Upper lobe of left lung (tissue), 6 donors: ENCODE results near the gene SLC17A8. TPM values are rescaled to one million over a fixed set of nuclear protein-coding genes. Genes with fewer than 3 reads are reported as not detected.

Experiments used
- ATAC-seq, 2 donors: fragments of 200-7000 bp; cut with Tn5 transposase; one replicate each; pipeline ENCODE4 v1.9.1; 2022; ENCODE audit warnings: mild to moderate bottlenecking in 2 of 2, moderate library complexity in 2 of 2; ENCODE audit not compliant: low FRiP score in 2 of 2
- DNase-seq, 2 donors: peaks; one replicate each; pipeline ENCODE4 v3.0.0-alpha.2; 2019 to 2020
- H3K27ac ChIP-seq, 4 donors: fragments of 200-600 bp; sonication (generic); one replicate each; pipeline ENCODE4 v1.5.1; 2016 to 2019
- H3K27me3 ChIP-seq, 4 donors: fragments of 200-600 bp; sonication (generic); one replicate each; pipeline ENCODE4 v1.5.1; 2017 to 2019
- H3K36me3 ChIP-seq, 4 donors: fragments of 200-600 bp; sonication (generic); one replicate each; pipeline ENCODE4 v1.5.1; 2016 to 2019
- H3K4me1 ChIP-seq, 4 donors: fragments of 200-600 bp; sonication (generic); one replicate each; pipeline ENCODE4 v1.5.1; 2018 to 2019
- H3K4me3 ChIP-seq, 4 donors: fragments of 200-600 bp; sonication (generic); one replicate each; pipeline ENCODE4 v1.5.1; 2017 to 2019; ENCODE audit warnings: mild to moderate bottlenecking in 2 of 4, moderate library complexity in 1 of 4
- H3K9me3 ChIP-seq, 4 donors: fragments of 200-600 bp; sonication (generic); one replicate each; pipeline ENCODE4 v1.5.1; 2018 to 2019
- EP300 ChIP-seq, 4 donors: sonication (generic); formaldehyde crosslinking; IDR thresholded peaks; one replicate each; pipeline ENCODE4 v1.5.1; 2017; ENCODE audit warnings: antibody characterized with exemption in 4 of 4, control low read depth in 2 of 4
- POLR2A ChIP-seq, 4 donors: fragments of 450-650 bp; IDR thresholded peaks; one replicate each; pipeline ENCODE4 v1.5.1; 2016 to 2017; ENCODE audit warnings: antibody characterized with exemption in 4 of 4, mild to moderate bottlenecking in 2 of 4
- POLR2AphosphoS5 ChIP-seq, 2 donors: sonication (generic); formaldehyde crosslinking; IDR thresholded peaks; one replicate each; pipeline ENCODE4 v1.5.1; 2017; ENCODE audit warnings: antibody characterized with exemption in 2 of 2
- WGBS, 2 donors: methylation state at CpG; one replicate each; pipeline ENCODE4 v1.1.5; 2017 to 2018; 5-methylcytosine and 5-hydroxymethylcytosine counted together
- total RNA-seq, 6 donors: library from RNA; depleted of rRNA in 4 of 6; stranded (reverse); fragments of >200 nt in 4 of 6; gene quantifications; one replicate each; pipeline versions ENCODE4 v1.1.0 to v1.2.1, GENCODE V29; 2016 to 2021
- TF ChIP-seq, protein P1 (sequence below), 6 experiments: fragments of 450-650 bp in 4 of 6; fragments of 200-600 bp in 2 of 6; sonication (generic) in 2 of 6; IDR thresholded peaks; one replicate each; pipeline ENCODE4 v1.5.1; 2016 to 2019; ENCODE audit warnings: antibody characterized with exemption in 6 of 6
- donor health status: DM: no; HTN: no; CAD: no; lungs with moderate emphysema.
- donor health status: DM: no; HTN: yes; CAD: no; lungs with severe emphysema.

Gene SLC17A8
- total RNA-seq, 6 donors from 2014 or later = 0.11 to 0.55 (median 0.36) TPM; not detected in 2

DNA sequence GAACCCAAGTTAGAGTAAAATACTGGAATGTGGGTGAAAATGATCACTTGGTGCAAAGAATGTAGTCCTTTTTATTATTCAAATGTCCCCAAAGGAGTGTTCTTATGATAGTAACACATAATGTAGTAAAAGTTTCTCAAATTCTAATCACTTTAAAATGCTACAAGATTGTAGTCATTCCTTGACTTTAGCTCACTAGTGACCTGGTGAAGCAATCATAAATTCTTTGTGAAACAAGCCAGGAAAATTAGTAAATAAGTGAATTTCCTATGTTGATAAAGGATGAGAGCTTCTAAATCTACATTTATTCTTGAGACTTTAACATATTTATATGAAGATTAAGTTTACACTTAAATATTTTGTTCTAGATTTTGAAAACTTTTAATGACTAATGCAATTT lies 30.7 kb upstream of the SLC17A8 start:
- DNase-seq = no peak
- Histone ChIP-seq H3K27me3 (no peaks in the 10 kb centered on the region), H3K27ac (no peak overlapping the region), H3K4me1 (no peaks in the 10 kb centered on the region), H3K4me3 (no peak overlapping the region), H3K9me3 (no peaks in the 10 kb centered on the region), H3K36me3 (peaks cover 10 to 64% (median 18%) of the 10 kb centered on the region in 4 donors)
- ATAC-seq = no peak
- TF ChIP-seq POLR2AphosphoS5 (IDR thresholded peaks at IDR 0.05) (no peak), EP300 (IDR thresholded peaks at IDR 0.05) (no peak), POLR2A (IDR thresholded peaks at IDR 0.05) (no peak)
- TF ChIP-seq, protein P1, sequence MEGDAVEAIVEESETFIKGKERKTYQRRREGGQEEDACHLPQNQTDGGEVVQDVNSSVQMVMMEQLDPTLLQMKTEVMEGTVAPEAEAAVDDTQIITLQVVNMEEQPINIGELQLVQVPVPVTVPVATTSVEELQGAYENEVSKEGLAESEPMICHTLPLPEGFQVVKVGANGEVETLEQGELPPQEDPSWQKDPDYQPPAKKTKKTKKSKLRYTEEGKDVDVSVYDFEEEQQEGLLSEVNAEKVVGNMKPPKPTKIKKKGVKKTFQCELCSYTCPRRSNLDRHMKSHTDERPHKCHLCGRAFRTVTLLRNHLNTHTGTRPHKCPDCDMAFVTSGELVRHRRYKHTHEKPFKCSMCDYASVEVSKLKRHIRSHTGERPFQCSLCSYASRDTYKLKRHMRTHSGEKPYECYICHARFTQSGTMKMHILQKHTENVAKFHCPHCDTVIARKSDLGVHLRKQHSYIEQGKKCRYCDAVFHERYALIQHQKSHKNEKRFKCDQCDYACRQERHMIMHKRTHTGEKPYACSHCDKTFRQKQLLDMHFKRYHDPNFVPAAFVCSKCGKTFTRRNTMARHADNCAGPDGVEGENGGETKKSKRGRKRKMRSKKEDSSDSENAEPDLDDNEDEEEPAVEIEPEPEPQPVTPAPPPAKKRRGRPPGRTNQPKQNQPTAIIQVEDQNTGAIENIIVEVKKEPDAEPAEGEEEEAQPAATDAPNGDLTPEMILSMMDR (IDR thresholded peaks at IDR 0.05) = no peak

DNA sequence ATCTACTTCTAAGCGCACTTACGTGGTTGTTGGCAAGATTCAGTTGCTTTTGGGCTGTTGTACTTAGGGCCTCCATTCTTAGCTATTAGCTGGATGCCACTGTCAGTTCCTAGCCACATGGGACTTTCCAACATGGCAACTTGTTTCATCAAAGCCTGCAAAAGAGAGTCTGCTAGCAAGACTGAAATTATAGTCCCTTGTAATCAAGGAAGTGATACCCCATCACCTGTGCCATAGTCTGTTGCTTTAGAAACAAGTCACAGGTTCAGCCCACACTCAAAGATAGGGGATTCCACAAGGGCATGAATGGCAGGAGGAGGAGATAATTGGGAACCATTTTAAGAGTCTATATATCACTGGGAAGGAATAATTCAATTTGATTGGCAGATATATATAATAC lies 27.1 kb upstream of the SLC17A8 start:
- TF ChIP-seq, protein P1 (IDR thresholded peaks at IDR 0.05) = no peak
- no peak for TF ChIP-seq POLR2AphosphoS5 (IDR thresholded peaks at IDR 0.05)
- TF ChIP-seq POLR2A (IDR thresholded peaks at IDR 0.05) = no peak
- no peak for TF ChIP-seq EP300 (IDR thresholded peaks at IDR 0.05)
- DNase-seq (no peak), ATAC-seq (no peak)
- Histone ChIP-seq H3K9me3 (no peaks in the 10 kb centered on the region), H3K27me3 (no peaks in the 10 kb centered on the region), H3K36me3 (peaks cover 8 to 77% (median 23%) of the 10 kb centered on the region in 4 donors), H3K4me3 (no peak overlapping the region), H3K4me1 (no peaks in the 10 kb centered on the region), H3K27ac (no peak overlapping the region)
- WGBS, 2 donors = 83 to 91% methylated on average over 2 of the region's 2 CpGs

DNA sequence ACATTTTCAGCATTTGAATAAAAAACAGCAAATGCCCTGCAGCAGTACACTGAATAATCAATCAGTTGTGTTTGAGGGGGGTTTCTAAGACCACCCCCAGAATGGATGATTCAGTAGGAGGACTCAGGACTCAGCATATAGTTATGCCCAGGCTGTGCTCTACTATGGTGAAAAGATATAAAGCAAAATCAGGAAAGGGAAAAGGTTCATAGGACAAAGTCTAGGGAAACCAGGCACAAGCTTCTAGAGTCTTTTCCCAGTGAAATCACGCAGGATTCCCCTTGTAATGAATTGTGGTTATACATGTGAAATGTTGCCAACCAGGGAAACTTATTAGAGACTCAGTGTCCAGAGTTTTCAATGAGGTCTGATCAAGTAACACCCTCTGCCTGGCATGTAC lies 25.0 kb upstream of the SLC17A8 start:
- Histone ChIP-seq H3K27ac (no peak overlapping the region), H3K9me3 (no peaks in the 10 kb centered on the region), H3K4me3 (no peak overlapping the region), H3K27me3 (no peaks in the 10 kb centered on the region), H3K4me1 (peaks cover 0 to 6% (median under 1%) of the 10 kb centered on the region in 4 donors), H3K36me3 (peaks cover 5 to 75% (median 28%) of the 10 kb centered on the region in 4 donors)
- 71 to 83% methylated on average over 1 of the region's 1 CpG for WGBS, 2 donors
- ATAC-seq (no peak), DNase-seq (no peak)
- TF ChIP-seq POLR2AphosphoS5 (IDR thresholded peaks at IDR 0.05) (no peak), POLR2A (IDR thresholded peaks at IDR 0.05) (no peak), EP300 (IDR thresholded peaks at IDR 0.05) (no peak)
- TF ChIP-seq, protein P1 (IDR thresholded peaks at IDR 0.05) = no peak

DNA sequence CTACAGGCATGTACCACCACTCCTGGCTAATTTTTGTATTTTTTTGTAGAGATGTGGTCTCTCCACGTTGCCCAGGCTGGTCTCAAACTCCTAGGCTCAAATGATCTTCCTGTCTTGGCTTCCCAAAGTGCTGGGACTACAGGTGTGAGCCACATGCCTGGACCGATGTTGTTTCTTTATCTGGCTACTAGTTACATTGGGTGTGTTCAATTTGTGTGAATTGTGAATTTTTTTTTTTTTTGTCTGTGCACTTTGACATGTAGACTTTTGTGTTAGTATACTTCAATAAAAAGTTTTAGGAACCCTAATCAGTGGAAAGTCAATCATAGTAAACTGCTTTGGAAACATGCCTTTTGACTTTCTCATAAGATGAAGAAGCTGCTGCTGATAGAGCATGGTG lies 24.0 kb upstream of the SLC17A8 start:
- Histone ChIP-seq H3K9me3 (no peaks in the 10 kb centered on the region), H3K4me1 (peaks cover 0 to 9% (median 3%) of the 10 kb centered on the region in 4 donors), H3K4me3 (no peak overlapping the region), H3K27ac (no peak overlapping the region), H3K36me3 (peaks cover 5 to 78% (median 28%) of the 10 kb centered on the region in 4 donors), H3K27me3 (no peaks in the 10 kb centered on the region)
- DNase-seq (no peak), ATAC-seq (no peak)
- WGBS, 2 donors = 91 to 93% methylated on average over 2 of the region's 2 CpGs
- TF ChIP-seq EP300 (IDR thresholded peaks at IDR 0.05) (no peak), POLR2A (IDR thresholded peaks at IDR 0.05) (no peak), POLR2AphosphoS5 (IDR thresholded peaks at IDR 0.05) (no peak)
- TF ChIP-seq, protein P1 (IDR thresholded peaks at IDR 0.05) = no peak

DNA sequence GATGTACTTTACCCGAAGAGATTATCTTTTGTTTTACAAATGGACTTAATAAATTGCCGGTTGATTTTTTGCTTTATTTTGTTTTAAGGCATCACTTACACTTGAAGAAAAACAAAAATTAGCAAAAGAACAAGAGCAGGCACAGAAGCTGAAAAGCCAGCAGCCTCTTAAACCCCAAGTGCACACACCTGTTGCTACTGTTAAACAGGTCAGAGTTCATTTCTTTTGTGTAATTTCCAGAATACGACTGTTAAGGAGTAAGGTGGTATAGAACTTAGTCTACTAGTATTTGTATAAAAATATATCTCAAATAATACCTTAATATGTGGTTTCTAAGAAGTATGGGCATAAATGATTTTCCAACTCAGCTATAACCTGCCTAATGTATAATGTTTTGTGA lies 19.6 kb upstream of the SLC17A8 start:
- no peak for ATAC-seq
- TF ChIP-seq POLR2A (IDR thresholded peaks at IDR 0.05) (no peak), POLR2AphosphoS5 (IDR thresholded peaks at IDR 0.05) (no peak), EP300 (IDR thresholded peaks at IDR 0.05) (no peak)
- TF ChIP-seq, protein P1 (IDR thresholded peaks at IDR 0.05) = no peak
- WGBS, 2 donors = 73 to 77% methylated on average over 3 of the region's 3 CpGs
- Histone ChIP-seq H3K27ac (peak overlapping the region in 2 of 4 donors; percentile 28 to 46), H3K9me3 (no peaks in the 10 kb centered on the region), H3K27me3 (no peaks in the 10 kb centered on the region), H3K4me3 (no peak overlapping the region), H3K36me3 (peaks cover 5 to 60% (median 21%) of the 10 kb centered on the region in 4 donors), H3K4me1 (peaks cover 0 to 14% (median 3%) of the 10 kb centered on the region in 4 donors)
- no peak for DNase-seq
